NCI-H526 treated with DMSO at 0.1 percent for 48 hours (cell line): ENCODE measurements around the gene STK4.

Experiments used
- DNase-seq: peaks from one replicate; lab custom pipeline; 2025; lab: John Stamatoyannopoulos, UW

STK4 gene

GRCh38 chr20:45111799-45112471 lies 145.6 kb downstream of the STK4 start:
- DNase-seq: no peak

- no peak for DNase-seq
These were observed 146.4 kb downstream of the STK4 start for GRCh38 chr20:45112754-45113153.

- no peak for DNase-seq
These were observed 147.6 kb downstream of the STK4 start for GRCh38 chr20:45113865-45114264.

GRCh38 chr20:45114465-45115385 lies 148.4 kb downstream of the STK4 start, which contains the start of gene WFDC5:
Gene WFDC5, minus strand, starts transcription at chr20:45115174. Its CDS starts 91 bp downstream, at chr20:45115083.
- DNase-seq: no peak

- DNase-seq: no peak
These were observed 149.1 kb downstream of the STK4 start for GRCh38 chr20:45115386-45115774.

- DNase-seq: no peak
These were observed 149.5 kb downstream of the STK4 start for GRCh38 chr20:45115829-45116228.

GRCh38 chr20:45117581-45117980 lies 151.3 kb downstream of the STK4 start:
- DNase-seq: no peak

- DNase-seq: no peak
These were observed 151.7 kb downstream of the STK4 start for GRCh38 chr20:45118028-45118427.

GRCh38 chr20:45119556-45120266 lies 153.4 kb downstream of the STK4 start:
- no peak for DNase-seq

GRCh38 chr20:45121388-45121787 lies 155.1 kb downstream of the STK4 start:
- DNase-seq: no peak

GRCh38 chr20:45124365-45124764 lies 158.1 kb downstream of the STK4 start, which contains the start of gene WFDC12:
Gene WFDC12, minus strand, starts transcription at chr20:45124465. Its CDS starts 18 bp downstream, at chr20:45124447.
- DNase-seq: no peak

GRCh38 chr20:45128099-45128498 lies 161.8 kb downstream of the STK4 start:
- no peak for DNase-seq
